VCaP (cell line): ENCODE data around the gene PIKFYVE.

Experiments used
- H3K27ac ChIP-seq: fragments of 450-650 bp; 2 replicates; pipeline ENCODE4 v1.5.1; 2017
- TF ChIP-seq, protein P1 (sequence below): fragments of 450-650 bp; conservative IDR thresholded peaks from 2 replicates; pipeline ENCODE4 v1.5.1; 2017; ENCODE audit warnings: mild to moderate bottlenecking, moderate library complexity

Gene PIKFYVE

GRCh38 chr2:208251098-208251497 lies 15.0 kb upstream of the PIKFYVE start:
- H3K27ac ChIP-seq: no peak overlapping the region
- TF ChIP-seq, protein P1, sequence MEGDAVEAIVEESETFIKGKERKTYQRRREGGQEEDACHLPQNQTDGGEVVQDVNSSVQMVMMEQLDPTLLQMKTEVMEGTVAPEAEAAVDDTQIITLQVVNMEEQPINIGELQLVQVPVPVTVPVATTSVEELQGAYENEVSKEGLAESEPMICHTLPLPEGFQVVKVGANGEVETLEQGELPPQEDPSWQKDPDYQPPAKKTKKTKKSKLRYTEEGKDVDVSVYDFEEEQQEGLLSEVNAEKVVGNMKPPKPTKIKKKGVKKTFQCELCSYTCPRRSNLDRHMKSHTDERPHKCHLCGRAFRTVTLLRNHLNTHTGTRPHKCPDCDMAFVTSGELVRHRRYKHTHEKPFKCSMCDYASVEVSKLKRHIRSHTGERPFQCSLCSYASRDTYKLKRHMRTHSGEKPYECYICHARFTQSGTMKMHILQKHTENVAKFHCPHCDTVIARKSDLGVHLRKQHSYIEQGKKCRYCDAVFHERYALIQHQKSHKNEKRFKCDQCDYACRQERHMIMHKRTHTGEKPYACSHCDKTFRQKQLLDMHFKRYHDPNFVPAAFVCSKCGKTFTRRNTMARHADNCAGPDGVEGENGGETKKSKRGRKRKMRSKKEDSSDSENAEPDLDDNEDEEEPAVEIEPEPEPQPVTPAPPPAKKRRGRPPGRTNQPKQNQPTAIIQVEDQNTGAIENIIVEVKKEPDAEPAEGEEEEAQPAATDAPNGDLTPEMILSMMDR: no peak

DNA sequence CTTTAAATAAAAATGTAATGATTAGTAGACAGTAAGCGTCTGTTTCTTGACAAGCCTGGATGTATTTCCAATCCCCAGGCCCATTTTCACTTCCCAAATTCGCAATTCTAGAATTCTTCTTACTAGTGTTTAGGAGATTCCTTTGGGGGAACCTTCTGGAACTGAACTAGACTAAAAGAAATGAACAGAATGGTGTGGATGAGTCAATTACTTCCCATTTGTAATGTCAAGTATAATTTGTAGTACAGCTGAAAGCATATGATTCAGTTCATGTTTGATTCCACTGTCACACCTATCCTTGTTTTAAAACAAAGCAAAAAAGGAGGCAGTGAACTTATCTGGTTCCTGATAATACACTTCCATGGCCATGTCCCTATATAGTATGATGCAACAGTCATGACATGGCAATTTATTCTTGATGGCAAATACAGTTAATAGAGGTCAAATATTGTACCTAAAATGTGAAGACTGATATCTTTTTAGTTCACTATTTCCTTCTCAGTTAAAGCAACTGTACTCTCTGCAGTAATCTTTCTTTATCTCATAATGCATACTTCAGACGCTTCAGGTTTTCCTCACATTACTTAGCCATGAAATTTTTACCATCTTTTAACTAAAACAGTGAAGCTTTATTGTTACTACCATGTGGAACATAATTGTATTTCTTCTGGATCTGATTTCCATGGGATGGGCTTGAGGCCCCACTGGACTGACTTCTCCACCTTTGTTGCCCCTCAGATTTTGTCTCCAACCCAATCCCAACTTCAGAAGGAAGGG lies 13.2 kb upstream of the PIKFYVE start:
- TF ChIP-seq, protein P1: no peak
- H3K27ac ChIP-seq: peak overlapping the region; percentile 99

DNA sequence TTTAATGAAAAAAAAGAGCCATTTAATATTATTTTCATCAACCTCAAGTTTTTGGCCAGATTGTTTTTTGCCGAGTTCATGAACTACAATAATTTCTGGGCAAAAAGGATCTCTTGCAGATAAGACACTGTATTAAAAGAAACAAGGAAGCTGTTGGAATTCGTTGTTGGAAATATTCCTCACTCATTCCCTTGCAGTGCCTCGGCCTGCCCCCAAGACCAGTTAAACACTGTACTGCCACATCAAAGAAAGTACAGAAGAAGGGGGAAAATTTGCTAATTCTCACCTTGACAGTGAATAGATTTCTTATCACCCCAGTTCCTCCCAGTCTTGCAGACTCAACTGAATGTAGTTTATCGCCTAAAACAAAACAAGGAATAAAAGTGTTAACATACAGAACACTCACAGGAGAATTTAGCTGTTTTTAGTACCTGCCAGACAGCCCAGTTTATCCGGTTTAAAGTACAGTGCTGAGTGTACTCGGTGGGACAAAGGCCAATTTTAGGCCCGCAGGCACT lies 12.4 kb upstream of the PIKFYVE start:
- H3K27ac ChIP-seq: peak overlapping the region; percentile 99
- TF ChIP-seq, protein P1: no peak

DNA sequence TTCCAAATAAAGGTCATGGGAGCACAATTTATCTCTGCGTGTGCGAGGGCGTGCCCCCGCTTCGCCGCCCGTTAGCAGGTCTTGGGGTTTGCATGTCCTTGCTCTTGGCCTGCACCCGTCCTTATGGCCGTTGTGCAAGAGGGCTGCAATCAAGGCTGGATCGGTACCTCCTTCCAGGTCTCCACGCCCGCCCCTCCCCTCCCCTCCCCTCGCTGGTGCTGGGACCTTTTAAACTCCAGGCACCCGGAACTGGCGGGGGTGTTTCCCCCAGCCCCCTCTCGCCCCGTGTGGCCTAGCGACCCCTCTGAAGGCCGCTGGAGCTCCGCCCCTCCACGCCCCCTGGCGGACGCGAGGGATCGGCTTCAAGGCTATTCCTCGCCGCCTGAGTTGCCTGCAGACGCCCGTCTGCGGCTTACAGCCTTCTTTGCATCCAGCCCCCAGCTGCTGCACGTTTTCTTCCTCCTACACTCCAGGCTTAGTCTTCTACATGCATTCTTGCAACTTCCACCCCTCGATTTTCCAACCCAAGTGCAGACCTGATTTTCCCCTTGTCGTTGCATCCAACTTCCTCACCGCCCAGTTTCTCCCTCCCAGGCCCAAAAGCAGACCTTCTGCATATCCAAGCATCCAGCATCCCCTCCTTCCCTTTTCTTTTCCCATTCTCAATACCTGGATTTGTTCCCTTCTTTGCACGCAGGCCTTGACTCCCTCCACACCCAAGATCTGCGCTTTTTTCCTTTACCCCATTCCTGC lies 11.8 kb upstream of the PIKFYVE start:
- TF ChIP-seq, protein P1: peak; percentile 86

GRCh38 chr2:208254871-208255556 lies 11.0 kb upstream of the PIKFYVE start, which contains the start of gene IDH1:
IDH1 (minus strand) TSS chr2:208255071; CDS start chr2:208251551, 3,520 bp downstream.
- TF ChIP-seq, protein P1: peak; percentile 74
- H3K27ac ChIP-seq: peak within 1 kb of the TSS; percentile 99

More for the DNA sequence above, 11.8 kb upstream of the PIKFYVE start:
- H3K27ac ChIP-seq: peak overlapping the region; percentile 99

DNA sequence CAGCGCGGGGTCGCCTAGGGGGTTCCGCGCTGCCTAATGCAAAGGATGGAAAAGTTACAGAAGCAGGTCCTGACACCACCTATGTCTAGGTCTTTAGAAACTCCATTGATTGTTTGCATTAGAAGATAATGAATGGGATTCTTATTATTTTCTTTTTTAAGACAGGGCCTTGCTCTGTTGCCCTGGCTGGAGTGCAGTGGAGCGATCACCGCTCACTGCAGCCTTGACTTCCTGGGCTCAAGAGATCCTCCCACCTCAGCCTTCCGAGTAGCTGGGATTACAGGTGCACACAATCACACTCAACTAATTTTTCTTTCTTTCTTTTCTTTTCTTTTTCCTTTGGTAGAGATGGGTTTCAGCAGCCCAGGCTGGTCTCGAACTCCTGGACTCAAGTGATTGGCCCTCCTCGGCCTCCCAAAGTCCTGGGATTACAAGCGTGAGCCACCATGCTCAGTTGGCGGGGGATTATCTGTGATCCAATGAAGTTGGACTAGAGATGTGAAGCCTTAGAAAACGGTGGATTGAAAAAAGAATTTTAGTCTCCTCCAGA lies 10.4 kb upstream of the PIKFYVE start:
- TF ChIP-seq, protein P1: peak; percentile 26
- H3K27ac ChIP-seq: peak overlapping the region; percentile 99
